HCEC 1CT (cell line): Measurements from ENCODE around the gene OR4K2.
"Not testable (repeated sequence)": the region's sequence is repeated elsewhere in the genome, so short reads cannot be mapped to it uniquely, and the experiment has no call there.

Experiments used
- DNase-seq: peaks from one replicate; pipeline ENCODE4 v3.0.0-alpha.2; 2017

Gene OR4K2

DNA sequence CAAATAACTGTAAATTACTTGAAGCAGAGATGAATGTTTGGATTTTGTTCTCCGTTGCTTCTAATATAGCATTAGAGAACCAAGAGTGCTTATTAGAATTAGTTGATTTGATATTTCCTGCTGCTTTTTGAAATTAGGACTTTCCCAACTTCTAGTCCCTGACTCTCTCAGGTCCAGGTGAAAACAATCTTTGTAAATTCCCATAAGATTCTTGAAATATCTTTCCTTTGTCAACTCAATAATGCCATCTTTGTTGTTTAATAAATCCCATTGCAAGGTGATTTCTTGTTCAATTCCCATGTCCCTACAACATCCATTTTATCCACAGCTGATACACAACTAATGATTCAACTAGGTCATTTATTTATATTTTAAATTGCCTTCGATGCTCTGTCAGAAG, at the start of gene OR4K2:
OR4K2 (plus strand) TSS at position 301 of the 400 bp plus-strand sequence. CDS start 1,126 bp downstream, outside the sequence.
- no peak for DNase-seq

DNA sequence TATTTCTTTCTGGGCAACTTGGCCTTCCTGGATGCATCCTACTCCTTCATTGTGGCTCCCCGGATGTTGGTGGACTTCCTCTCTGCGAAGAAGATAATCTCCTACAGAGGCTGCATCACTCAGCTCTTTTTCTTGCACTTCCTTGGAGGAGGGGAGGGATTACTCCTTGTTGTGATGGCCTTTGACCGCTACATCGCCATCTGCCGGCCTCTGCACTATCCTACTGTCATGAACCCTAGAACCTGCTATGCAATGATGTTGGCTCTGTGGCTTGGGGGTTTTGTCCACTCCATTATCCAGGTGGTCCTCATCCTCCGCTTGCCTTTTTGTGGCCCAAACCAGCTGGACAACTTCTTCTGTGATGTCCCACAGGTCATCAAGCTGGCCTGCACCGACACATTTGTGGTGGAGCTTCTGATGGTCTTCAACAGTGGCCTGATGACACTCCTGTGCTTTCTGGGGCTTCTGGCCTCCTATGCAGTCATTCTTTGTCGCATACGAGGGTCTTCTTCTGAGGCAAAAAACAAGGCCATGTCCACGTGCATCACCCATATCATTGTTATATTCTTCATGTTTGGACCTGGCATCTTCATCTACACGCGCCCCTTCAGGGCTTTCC, 47.2 kb upstream of the OR4K2 start:
- DNase-seq, result not testable (repeated sequence)

DNA sequence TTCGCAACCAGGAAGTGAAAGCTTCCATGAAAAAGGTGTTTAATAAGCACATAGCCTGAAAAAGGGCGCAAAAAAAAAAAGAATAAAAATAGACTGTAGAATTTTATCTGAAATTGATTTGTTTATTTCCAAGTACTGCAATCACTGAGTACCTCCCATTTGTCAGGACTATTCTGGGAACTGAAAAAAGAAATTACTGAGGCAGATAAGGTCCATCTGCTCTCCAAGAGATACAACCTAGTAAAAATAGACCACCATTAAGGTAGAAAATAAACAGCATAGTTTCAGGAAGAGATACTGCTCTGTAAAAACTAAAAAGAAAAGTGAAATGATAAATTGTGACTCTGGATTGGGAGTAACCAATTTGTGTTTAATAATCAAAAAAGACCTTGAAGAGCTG, 46.6 kb upstream of the OR4K2 start:
- DNase-seq, result no peak

DNA sequence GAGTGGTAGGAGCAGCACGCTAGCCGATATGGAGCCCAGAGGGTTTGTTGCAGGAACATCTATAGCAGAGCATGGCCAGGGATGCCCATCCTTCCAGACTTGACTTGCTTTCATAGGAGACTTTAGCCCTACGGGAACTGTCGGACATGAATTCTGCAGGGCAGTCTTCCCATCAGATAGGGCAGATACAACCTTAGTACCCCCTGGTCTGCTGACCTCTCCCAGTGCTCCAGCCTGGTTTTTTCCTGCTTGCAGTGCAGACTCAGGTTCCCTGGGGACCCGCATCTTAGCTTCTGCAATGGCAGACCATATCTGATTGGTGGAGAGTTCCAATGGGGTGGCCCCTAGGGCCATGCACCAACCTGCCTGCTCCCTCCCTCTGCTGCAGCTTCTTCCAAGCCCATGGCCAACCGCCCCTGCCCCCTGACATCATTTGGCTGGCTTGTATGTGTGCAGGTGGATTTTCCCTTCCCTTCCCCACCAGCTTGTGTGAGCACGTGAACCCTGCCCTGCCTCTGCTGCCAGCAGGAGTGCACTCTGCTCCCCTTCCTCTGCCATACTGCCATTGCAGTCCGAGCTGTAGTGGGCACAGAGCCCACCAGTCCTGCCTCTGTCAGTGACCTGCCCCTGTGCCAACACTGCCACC, 40.6 kb upstream of the OR4K2 start:
- DNase-seq, result not testable (repeated sequence)

DNA sequence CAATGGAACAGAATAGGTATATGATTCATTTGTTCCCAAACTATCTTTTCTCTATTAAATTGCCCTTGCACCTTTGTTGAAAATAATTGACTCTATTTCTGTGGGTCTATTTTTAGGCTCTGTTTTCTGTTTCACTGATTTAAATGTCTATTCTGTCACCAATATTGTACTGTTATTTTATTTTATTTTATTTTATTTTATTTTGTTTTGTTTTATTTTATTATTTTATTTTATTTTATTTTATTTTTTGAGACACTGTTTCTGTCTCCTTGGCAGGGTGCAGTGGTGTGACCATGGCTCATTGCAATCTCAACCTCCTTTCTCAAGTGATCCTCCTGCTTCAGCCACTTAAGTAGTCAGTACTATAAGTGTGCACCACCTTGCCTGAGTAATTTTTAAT, 36.5 kb upstream of the OR4K2 start:
- no peak for DNase-seq

DNA sequence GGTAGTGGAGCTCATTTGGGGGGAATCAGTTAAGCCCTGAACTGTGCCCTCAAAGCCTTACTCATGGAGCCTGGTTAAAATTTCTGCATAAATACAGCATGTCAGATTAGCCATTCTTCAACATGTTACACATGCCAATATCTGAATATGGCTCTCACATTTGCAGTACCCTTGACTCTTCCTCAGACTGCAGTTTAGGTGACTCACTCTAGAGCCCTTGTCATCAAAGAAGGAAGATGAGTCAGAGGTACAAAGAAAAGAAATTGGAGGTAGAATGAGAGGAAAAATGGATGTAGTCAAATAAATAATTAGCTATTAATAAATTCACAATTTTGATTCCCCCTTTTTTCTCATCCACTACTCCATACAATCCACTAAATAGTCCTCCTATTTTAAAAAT, 23.6 kb upstream of the OR4K2 start:
- no peak for DNase-seq

- not testable (repeated sequence) for DNase-seq
Observed at GRCh38 chr14:19866061-19866669, 8.8 kb upstream of the OR4K2 start.

DNA sequence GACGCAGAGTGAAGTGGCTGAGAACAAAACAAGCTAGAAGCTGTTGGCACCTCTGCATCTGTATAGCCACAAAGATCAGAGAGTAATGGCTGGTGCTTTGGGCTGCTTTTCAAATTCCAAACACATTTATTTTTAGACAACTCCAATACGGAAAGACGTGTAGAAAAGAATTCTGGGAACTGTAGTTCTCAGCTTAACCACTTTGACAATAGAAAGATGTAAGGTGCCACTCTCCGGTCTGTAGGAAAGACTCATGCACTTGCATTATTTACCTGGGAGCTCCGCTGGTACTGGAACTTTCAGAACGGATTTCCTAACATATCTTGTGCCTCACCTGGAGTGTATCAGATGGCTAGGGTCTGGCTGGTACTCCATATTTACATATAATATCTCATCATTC, 1.8 kb upstream of the OR4K2 start:
- DNase-seq, result no peak

DNA sequence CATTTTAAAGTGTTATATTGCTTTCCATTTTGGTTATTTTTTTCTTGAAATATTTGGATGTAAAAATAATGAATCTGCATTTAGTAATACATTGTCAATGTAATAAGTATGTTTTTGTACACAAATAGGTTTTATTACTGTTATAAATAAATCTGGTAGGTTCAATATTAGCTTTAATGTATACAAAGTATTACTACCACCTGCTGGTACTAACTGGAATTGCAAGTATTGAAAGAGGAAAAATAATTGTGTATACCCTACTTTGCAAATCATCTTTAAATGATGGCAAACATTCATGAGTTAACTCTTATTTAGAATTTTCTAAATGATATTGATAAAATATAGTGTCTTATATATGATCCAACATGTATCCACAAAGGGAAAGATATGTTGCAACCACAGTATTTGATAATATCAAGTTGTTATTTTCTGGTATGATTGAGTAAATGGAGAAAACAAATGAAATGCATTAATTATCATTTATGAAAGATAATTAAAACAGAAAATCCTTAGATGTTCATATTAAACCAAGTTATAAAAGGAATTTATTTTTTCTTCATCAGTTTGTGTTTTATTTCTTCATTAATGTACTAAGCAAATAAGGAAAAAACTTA, 3.2 kb downstream of the OR4K2 start:
- peak; percentile 5 for DNase-seq

DNA sequence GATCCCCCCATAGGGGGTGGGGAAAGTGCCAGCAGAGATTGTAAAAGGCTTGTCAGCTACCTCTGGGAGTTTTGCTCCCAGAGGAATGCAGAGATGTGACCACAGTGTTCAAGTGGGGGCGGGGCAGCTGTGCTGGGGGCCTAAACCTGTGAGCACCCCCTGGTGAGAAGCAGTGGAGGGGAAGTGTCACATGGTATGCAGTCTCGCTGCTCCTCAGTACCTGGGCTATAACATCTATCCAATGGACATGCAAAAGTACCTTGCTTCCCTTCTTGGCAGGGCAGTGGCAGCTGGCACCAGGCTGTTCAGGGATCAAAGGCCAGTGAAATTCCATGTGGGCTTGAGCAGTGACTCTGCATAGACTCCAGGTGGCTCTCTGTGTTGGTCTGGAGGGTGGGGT, 20.3 kb downstream of the OR4K2 start:
- DNase-seq, result no peak

DNA sequence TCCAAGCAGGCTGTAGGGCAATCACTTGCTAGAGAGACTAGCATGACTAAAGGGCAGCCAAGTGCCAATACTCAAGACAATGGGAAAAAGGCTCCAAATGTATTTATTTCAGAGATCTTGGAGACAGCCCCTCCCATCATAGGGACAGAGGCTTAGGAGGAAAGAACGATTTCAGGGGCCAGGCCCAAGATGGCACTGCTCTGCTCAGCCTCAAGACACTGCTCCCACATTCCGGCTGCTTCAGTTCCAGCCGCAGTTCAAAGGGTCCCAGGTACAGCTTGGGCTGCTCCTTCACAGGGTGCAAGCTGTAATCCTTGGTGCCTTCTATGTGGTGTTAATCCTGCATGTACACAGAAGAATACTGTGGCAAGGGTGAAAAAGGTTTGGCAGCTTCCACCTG, 26.1 kb downstream of the OR4K2 start:
- DNase-seq, result no peak

DNA sequence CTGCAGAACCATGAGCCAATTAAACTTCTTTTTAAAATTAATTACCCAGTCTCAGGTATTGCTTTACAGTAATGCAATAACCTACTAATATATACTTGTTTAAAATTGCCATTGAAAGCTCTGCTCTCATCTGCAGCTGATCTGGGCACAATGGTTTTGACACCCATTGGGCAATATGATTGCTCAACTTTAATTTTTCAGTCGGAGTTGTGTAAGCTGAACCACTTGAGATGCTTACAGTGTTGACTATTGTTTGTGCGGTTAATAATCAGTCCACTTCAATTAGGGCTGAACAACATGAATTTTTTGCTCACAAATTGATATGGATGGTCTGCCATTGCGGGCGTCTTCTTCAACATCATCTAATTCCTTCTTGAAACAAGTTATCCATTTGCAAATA, 27.5 kb downstream of the OR4K2 start:
- no peak for DNase-seq

DNA sequence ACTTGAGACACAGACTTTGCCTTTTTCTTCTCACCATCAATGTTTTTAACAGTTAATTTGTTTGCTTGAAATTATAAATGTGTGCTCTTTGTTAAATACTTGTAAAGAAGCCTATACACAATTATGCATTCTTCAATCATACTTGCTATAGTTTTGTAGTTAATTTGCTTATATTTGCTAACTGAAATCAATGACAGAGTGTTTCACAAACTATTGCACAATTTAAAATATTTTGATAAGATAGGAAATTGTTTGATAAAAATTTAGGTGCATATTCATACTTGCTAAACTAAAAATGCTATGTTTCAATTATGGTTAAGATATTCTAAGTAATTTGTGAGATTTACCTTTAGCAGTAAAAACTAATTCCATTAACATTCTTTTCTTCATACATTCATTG, 31.7 kb downstream of the OR4K2 start:
- DNase-seq, result no peak

DNA sequence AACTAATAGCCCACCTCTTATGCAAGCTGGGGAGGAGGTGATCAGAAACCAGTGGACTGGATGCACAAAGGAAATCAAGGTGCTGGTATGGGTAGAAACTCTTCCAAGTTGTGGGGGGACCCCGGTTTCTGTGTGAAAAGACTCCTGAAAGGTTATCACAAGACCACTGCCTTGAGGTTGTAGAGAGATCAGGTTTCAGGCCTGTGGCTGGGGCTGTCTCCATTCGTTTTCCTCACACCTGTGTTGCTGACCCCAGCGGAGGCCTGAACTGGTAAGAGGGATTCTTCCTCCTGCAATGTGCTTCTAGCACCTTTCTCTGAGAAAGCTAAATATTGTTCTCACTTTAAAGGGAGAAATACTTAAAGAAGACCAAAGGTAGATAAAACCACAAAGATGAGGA, 36.2 kb downstream of the OR4K2 start:
- DNase-seq, result no peak

DNA sequence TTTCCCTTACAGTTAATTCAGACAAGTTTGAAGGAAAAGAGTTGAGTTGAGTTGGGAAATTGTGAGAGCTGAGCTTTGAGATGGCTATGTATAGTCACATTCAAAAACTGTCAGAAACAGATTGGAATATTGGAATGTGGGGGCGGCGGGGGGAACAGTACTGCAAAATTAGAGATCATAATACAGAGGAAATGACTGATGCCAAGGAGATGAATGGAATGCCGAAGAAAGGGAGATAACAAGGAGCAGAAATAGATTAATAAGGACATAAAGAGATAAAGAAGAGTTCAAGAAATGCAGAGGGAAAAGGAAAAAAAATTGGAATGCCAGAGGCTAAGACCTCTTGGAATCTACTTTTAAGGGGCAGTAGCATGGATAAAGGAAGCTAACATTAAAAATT, 42.3 kb downstream of the OR4K2 start:
- DNase-seq, result no peak

DNA sequence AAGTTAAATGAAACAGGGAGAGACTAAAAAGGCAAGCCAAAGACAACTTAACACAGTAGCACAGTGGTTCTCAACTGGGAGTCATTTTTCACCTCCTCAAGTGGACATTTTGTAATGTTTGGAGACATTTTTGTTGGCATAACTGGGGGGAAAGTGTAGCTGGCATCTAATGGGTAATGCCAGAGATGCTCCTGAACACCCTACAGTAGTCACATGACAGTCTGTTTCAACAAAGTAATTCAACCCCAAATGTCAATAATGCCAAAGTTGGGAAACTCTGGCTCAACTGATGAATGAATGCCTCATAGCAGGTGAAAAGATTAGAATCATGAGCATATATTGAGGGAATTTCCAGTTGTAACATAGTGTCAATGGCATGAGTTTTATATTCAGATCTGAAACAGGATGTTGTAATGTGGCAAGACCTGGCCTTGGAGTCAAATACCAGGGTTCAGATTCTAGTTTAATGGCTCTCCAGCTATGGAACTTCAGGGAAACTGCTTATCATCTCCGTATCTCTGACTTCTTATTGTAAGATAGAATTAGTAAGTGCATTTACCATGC, 43.1 kb downstream of the OR4K2 start:
- DNase-seq, result no peak

GRCh38 chr14:19918553-19919264, 43.8 kb downstream of the OR4K2 start:
- DNase-seq, result no peak

DNA sequence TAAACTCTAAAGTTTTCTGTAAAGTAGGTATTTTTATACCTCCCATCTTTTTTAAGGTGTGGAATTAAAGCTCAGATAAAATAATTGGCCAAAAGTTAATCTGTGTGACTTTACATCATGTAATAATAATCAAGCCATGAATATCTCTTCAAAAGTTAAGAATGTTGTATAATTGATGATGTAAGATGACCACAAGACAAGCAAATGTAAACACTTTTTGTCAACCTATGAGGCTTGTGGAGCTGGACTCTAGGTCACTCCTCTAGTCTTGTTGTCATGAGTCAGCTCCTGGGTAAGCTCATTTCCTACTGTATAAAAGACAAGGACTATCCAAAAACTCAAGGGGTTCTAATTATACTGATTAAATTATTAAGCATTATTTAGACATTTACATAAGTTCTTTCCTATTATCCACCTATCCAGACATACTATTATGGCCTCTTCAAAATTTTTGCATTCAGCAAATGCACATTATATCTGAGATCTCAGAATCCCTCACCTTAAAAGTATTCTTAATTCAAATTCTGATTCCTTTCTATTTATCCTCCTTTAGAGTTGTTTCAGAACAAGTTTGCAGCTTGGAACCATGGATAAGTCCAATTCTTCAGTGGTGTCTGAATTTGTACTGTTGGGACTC, 45.2 kb downstream of the OR4K2 start, which contains the start of gene OR4K5:
OR4K5 (plus strand) TSS at position 587 of the 637 bp plus-strand sequence; CDS start at position 587, 0 bp downstream.
- DNase-seq, result no peak

DNA sequence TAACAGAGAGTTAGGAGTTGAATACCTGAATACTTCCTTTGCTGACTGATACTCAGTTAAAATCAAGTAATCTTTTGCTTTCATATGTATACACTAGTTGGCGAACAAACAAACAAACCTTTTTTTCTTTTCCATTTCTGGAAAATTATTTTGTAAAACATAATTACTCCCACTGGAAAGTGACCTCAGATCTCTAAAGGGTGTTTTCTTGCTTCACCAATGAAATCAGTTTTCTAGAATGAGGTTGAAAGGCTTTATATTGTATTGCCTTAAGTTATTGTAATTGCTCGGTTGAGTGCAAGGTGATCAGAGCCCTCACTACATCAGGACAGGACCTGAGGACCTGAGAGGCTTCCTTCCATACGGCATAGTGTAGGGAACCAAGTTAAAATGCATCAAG, 55.7 kb downstream of the OR4K2 start, which contains the start of gene OR4K1:
OR4K1 (plus strand) TSS at position 301 of the 400 bp plus-strand sequence. CDS start 4,750 bp downstream, outside the sequence.
- DNase-seq, result no peak
